ENCODE results near the gene MSI1. TPM values are rescaled to one million over a fixed set of nuclear protein-coding genes. Genes with fewer than 3 reads are reported as not detected.

Gene MSI1
- polyA plus RNA-seq, 2 of the 4 experiments (the other 2 are of a cell fraction), result 0.72 to 1.9 TPM

GRCh38 chr12:120323772-120324171, 45.2 kb downstream of the MSI1 start:
- Histone ChIP-seq H3K9me3 (no peaks in the 10 kb centered on the region), H3K4me2 (no peak overlapping the region), H3K27ac (no peak overlapping the region), H3K4me1 (peaks cover 20% of the 10 kb centered on the region), H3K4me3 (no peak overlapping the region)
- CTCF ChIA-PET, result interaction anchor here (0.5 to 1.9 kb wide), 12 partner anchors 9 to 1073 kb away, joined by 3 to 13 read pairs (median 4); partner anchors contain the start of gene SRSF9
- POLR2A ChIA-PET, result interaction anchor here (0.7 kb wide), 1 partner anchor 258 kb away, joined by 3 read pairs; the partner anchor contains the start of gene POP5
- WGBS (ENCODE audit: missing lambda C conversion rate), result 86% methylated on average over 2 of the region's 2 CpGs
- no peak for DNase-seq (ENCODE audit: low read depth in 1 of 2, low spot score in 1 of 2)
- TF ChIP-seq CHD4 (IDR thresholded peaks at IDR 0.05; ENCODE audit: borderline replicate concordance), result no peak
- no peak for FAIRE-seq
- ATAC-seq, result no peak

- POLR2A ChIA-PET, result no interaction called here
- DNase-seq (ENCODE audit: low read depth in 1 of 2, low spot score in 1 of 2) (peak in 1 of 2 experiments; percentile 80), ATAC-seq (peak in 1 of 2 experiments; percentile 19; a peak in 3 of 6 replicates), FAIRE-seq (no peak)
- Histone ChIP-seq H3K27ac (peak overlapping the region; percentile 52 to 66; a peak in 5 of 6 replicates), H3K4me3 (no peak overlapping the region), H3K4me2 (peak overlapping the region; percentile 61), H3K4me1 (peaks cover 23% of the 10 kb centered on the region), H3K9me3 (no peaks in the 10 kb centered on the region)
- CTCF ChIA-PET, result interaction anchor here (0.8 to 1.6 kb wide), 7 partner anchors 8 to 145 kb away, joined by 3 to 8 read pairs (median 5); partner anchors contain the start of gene SIRT4
- WGBS (ENCODE audit: missing lambda C conversion rate), result 44% methylated on average over 13 of the region's 13 CpGs
- TF ChIP-seq TFCP2L1 (CRISPR knock-in tag; IDR thresholded peaks at IDR 0.05), result no peak
- peak; percentile 70; the same call in 1 of the 2 replicates for TF ChIP-seq HOXB5 (CRISPR knock-in tag; IDR thresholded peaks at IDR 0.05)
These were observed 47.4 kb downstream of the MSI1 start for GRCh38 chr12:120321382-120322202.

GRCh38 chr12:120317224-120318105, 51.5 kb downstream of the MSI1 start:
- peak overlapping the region; percentile 83 to 90 for H3K27ac ChIP-seq
- peak; percentile 94 to 98 for ATAC-seq
- peak overlapping the region; percentile 91 for H3K4me2 ChIP-seq
- 4% methylated on average over 38 of the region's 42 CpGs for WGBS (ENCODE audit: missing lambda C conversion rate)
- H3K4me3 ChIP-seq, result peak overlapping the region; percentile 56
- no peaks in the 10 kb centered on the region for H3K9me3 ChIP-seq
- ChIA-PET CTCF (interaction anchor here (0.7 to 4.1 kb wide), 16 partner anchors 7 to 351 kb away, joined by 3 to 53 read pairs (median 4); partner anchors contain the start of genes PLA2G1B, PXN and SIRT4), POLR2A (interaction anchor here (0.6 to 2.5 kb wide), 11 partner anchors 11 to 1375 kb away, joined by 3 to 22 read pairs (median 5); partner anchors contain the start of genes POP5, RNU4-1, RNU4-2 and RPLP0)
- DNase-seq (ENCODE audit: low read depth in 1 of 2, low spot score in 1 of 2), result peak; percentile 99 to 100
- peaks cover 23% of the 10 kb centered on the region for H3K4me1 ChIP-seq
- FAIRE-seq, result peak; percentile 97
- TF ChIP-seq ATOH8 (CRISPR knock-in tag; IDR thresholded peaks at IDR 0.05; ENCODE audit: low read depth) (0 out of 2 replicates have a peak, but pooled peaks have one; percentile 66), EHF (CRISPR knock-in tag; IDR thresholded peaks at IDR 0.05) (peak; percentile 73), PHF8 (IDR thresholded peaks at IDR 0.05; ENCODE audit: borderline replicate concordance, low read depth) (peak; percentile 55; the same call in 1 of the 2 replicates), HOXB5 (CRISPR knock-in tag; IDR thresholded peaks at IDR 0.05) (peak; percentile 92), HDAC2 (IDR thresholded peaks at IDR 0.05) (no peak), BHLHE40 (IDR thresholded peaks at IDR 0.05; ENCODE audit: low read depth, low read length) (0 out of 2 replicates have a peak, but pooled peaks have one; percentile 27), CEBPB (IDR thresholded peaks at IDR 0.05) (peak in 1 of 2 experiments; percentile 53; a peak in 1 of 4 replicates), USF2 (IDR thresholded peaks at IDR 0.05) (peak; percentile 100), ESRRA (IDR thresholded peaks at IDR 0.05; ENCODE audit: borderline replicate concordance, low read length) (no peak), FOSL2 (IDR thresholded peaks at IDR 0.05) (no peak), FOSL2 (CRISPR knock-in tag; IDR thresholded peaks at IDR 0.05) (peak; percentile 62), MAX (IDR thresholded peaks at IDR 0.05) (peak; percentile 100), POLR2A (IDR thresholded peaks at IDR 0.05; ENCODE audit: low read length) (peak; percentile 89), E2F6 (IDR thresholded peaks at IDR 0.05; ENCODE audit: borderline replicate concordance, low read depth) (peak; percentile 95), RFX5 (IDR thresholded peaks at IDR 0.05) (0 out of 2 replicates have a peak, but pooled peaks have one; percentile 20), GATA3 (IDR thresholded peaks at IDR 0.05; ENCODE audit: borderline replicate concordance) (0 out of 2 replicates have a peak, but pooled peaks have one; percentile 30), HOXB13 (CRISPR knock-in tag; IDR thresholded peaks at IDR 0.05; ENCODE audit: low read depth) (peak; percentile 93; the same call in 1 of the 2 replicates), NR3C1 (IDR thresholded peaks at IDR 0.05) (no peak), RNF2 (IDR thresholded peaks at IDR 0.05; ENCODE audit: borderline replicate concordance, low read depth) (peak; percentile 73; the same call in 1 of the 2 replicates), FOXS1 (CRISPR knock-in tag; IDR thresholded peaks at IDR 0.05) (peak; percentile 93), JUN (IDR thresholded peaks at IDR 0.05) (peak; percentile 30 to 70; a peak in 3 of 5 replicates), BCL3 (IDR thresholded peaks at IDR 0.05) (peak; percentile 60; the same call in 1 of the 3 replicates), ZSCAN20 (CRISPR knock-in tag; IDR thresholded peaks at IDR 0.05) (peak; percentile 88; the same call in 1 of the 2 replicates), HEYL (CRISPR knock-in tag; IDR thresholded peaks at IDR 0.05) (peak; percentile 79; the same call in 1 of the 2 replicates), RARB (CRISPR knock-in tag; IDR thresholded peaks at IDR 0.05) (no peak)

Data from A549 (cell line).